Epithelial cell of esophagus (primary cell): ENCODE data around the gene GPR82.
A peak's percentile ranks its signal among the peaks of the same experiment; 100 is the strongest.
"Not testable (repeated sequence)": the region's sequence is repeated elsewhere in the genome, so short reads cannot be mapped to it uniquely, and the experiment has no call there.

Experiments
- DNase-seq: peaks from one replicate; pipeline ENCODE4 v3.0.0; 2010; ENCODE audit warnings: low read depth
- H3K4me3 ChIP-seq: 2 replicates; pipeline ENCODE4 v1.5.1; 2011; ENCODE audit warnings: mild to moderate bottlenecking, low read length, control low read depth
- TF ChIP-seq, protein P1 (sequence below): IDR thresholded peaks from 2 replicates; pipeline ENCODE4 v1.5.1; 2011; ENCODE audit warnings: low read depth, mild to moderate bottlenecking, low read length, control low read depth, inconsistent platforms; ENCODE audit not compliant: insufficient read depth; ENCODE audit errors: missing control alignments

GPR82 gene

DNA sequence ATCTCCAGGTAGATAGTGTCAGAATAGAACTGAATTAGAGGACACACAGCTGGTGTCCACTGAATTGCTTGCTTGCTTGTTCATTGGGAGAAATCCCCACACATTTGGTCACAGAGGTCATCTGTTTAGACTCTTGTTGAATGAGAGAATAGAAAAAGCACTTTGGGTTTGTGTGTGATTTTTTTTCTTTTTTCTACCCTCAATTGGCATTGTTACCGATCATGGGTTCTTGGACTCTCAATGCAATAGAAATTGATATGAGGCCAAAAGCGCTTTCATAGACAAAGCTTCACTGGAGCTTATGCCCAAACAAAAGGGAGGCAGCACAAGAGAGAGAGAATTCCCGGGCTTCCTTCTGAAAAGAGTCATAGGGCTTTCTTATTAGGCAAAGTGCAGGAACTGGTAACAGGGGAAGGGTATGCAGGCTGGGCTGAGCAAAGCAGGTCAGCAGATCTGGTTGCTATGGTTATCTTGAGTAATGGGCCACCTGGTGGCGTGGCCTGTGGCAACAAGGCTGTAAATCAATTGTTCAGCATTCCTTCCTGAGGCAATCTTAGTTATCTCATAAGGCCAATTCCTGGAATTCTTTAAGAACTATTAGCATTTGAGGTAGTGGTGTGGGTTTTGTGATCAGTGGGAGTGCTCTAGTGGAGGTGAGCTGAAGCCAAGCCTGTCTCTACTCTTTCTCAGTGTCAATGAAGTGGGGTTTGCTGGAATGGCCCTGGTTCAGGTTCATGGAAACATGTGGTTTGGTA, 5.3 kb upstream of the GPR82 start:
- no peak overlapping the region for H3K4me3 ChIP-seq
- TF ChIP-seq, protein P1, sequence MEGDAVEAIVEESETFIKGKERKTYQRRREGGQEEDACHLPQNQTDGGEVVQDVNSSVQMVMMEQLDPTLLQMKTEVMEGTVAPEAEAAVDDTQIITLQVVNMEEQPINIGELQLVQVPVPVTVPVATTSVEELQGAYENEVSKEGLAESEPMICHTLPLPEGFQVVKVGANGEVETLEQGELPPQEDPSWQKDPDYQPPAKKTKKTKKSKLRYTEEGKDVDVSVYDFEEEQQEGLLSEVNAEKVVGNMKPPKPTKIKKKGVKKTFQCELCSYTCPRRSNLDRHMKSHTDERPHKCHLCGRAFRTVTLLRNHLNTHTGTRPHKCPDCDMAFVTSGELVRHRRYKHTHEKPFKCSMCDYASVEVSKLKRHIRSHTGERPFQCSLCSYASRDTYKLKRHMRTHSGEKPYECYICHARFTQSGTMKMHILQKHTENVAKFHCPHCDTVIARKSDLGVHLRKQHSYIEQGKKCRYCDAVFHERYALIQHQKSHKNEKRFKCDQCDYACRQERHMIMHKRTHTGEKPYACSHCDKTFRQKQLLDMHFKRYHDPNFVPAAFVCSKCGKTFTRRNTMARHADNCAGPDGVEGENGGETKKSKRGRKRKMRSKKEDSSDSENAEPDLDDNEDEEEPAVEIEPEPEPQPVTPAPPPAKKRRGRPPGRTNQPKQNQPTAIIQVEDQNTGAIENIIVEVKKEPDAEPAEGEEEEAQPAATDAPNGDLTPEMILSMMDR, result no peak
- no peak for DNase-seq

DNA sequence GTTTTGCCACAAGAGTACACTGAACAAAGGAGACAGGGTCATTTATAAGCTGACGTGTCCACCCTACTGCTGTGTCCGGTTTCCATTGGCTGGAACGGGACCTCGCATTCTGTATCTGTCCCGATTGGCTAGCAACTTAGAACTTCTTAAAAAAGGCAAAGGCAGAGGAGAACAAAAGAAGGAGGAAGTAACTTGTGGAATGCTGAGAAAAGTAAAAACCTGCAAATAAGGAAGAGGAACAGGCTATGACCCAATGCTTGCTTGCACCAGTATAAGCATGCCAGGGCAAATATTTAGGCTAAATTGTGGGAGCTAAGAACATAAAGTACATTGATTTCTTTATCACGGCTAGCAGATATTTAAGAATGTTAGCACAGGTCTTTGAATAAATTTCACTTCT, 4.4 kb upstream of the GPR82 start:
- H3K4me3 ChIP-seq, DNase-seq: not testable (repeated sequence)

DNA sequence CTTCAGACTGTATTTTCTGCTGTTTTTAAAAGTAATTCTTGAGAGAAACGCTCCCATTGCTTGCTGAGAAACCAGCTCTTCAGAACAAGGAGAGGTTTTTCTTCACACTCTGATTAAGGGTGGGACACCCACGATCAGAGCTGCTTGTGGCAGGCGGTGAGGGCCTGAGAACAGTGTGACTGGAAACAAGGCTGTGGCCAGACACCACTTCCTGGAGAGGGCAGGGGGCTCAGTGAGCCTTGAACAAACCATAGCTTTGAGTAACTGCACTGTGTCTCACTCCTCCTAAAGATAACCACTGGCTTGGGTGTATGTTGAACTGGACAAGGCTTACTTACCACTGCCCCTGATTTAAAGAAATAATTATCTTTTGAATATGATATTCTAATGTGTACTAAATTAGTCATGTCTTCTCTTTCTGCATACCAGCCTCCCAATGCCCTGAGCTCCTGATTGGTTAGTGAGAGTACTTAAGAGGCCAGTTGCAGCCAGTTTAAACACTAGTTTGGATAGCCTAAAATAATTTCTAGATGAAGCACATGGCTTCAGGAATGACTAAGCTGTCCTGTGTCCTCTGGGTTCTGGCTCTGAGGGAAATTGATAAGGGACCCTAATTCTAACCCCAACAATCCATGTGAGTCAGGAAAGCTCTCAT, 3.7 kb upstream of the GPR82 start:
- no peak overlapping the region for H3K4me3 ChIP-seq
- peak; percentile 2 for DNase-seq
- TF ChIP-seq, protein P1, result no peak

DNA sequence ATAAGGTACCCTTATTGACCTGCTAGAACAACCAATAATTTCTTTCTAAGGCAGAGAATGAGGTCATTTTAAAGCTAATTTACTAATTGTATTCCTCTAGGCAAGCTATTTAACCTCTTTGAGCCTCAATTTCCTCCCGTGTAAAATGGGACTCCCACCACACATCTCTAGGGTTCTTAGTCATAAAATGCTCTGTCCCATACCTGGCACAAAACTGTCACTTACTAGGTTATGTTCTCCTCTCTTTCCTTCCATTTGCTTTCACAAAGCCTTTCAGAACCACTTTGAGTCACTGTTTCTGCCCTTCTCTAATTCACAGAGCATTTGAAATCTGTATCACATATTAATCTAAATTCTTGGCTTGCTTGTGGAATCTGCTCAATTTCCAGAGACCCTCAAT, 2.4 kb upstream of the GPR82 start:
- DNase-seq, result no peak
- H3K4me3 ChIP-seq, result no peak overlapping the region
- TF ChIP-seq, protein P1, result no peak

DNA sequence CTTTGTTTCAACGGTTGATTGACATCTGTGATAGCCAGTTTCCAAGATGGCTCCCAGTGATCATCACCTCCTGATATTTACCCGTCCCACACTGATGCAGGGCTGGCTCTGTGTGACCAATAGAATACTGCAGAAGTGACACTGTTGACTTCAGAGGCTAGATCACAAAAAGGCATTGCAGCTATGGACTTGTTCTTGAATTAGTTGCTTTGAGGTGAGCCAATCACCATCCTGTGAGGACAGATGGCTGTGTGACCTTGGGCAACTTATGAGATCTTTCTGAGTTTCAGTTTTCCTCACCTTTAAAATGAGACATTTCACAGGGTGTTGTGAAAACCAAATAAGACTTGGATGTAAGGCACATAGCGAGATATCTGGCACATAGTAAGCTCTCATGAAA, 1.8 kb upstream of the GPR82 start:
- no peak for DNase-seq
- no peak overlapping the region for H3K4me3 ChIP-seq
- TF ChIP-seq, protein P1, result no peak

DNA sequence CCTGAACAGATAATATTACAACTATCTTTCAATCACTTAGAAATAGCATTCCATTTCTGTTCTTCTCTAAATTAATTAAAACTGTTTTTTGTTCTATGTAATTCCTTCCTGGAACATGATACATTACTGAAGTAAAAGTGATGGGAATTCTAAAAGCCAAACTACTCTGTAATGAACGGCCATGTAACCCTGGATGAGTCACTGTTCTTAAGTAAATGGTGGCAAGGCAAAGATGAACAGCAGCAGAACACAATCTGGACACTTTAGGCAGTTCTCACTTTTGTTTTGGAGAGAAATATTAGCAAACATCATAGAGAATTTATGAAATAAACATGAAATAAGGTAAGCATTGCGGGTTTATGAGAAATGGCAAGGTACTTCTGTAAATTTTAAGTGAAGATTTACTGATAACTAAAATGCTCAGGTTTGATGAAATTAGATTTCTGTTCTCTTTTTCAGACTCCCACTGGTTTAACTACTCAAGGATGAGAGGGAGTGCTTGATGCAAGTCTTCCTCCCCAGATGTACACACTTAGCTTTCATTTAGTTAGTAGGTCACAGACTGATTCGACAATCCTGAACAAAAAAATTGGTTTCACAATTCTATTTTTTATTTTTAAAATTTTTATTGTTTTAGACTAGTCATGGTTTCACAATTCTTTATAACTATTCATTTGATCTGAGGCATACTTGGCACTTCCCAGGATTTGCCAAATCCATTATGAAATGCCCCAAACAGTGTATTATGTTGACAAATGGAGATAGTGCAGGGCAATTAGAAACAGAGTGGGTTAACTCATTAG, 964 bp upstream of the GPR82 start:
- peak; percentile 0 for DNase-seq
- TF ChIP-seq, protein P1, result no peak
- no peak overlapping the region for H3K4me3 ChIP-seq

DNA sequence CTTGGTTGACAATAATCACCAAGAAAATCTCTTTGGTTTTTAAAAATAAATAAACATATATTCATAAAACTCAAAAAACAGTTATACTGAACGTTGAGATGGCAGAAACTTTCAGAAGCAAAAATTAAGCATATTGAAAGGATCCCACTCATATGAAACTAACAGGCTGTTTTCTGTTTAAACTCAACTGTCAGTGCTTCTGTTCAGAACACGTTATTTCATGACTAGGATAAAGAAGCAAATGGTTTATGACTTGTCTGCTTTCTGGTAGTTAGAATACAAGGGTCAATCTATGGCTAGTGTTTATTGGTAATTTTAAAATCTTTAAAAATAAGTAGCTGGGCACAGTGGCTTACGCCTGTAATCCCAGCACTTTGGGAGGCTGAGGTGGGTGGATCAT, 4.1 kb downstream of the GPR82 start:
- H3K4me3 ChIP-seq, result no peak overlapping the region
- DNase-seq, result no peak
- TF ChIP-seq, protein P1, result no peak
